ENCODE results near the gene LY6G5C. TPM values are rescaled to one million over a fixed set of nuclear protein-coding genes. Genes with fewer than 3 reads are reported as not detected.
A peak's percentile ranks its signal among the peaks of the same experiment; 100 is the strongest.

LY6G5C gene
- total and polyA plus RNA-seq, 2 of the 13 experiments (the other 11 are each of a cell fraction or from before 2014, with no cell fraction given): 0.33 to 0.55 TPM

GRCh38 chr6:31729979-31730630 lies 49.2 kb upstream of the LY6G5C start (continued):
- TF ChIP-seq ZFP36 (IDR thresholded peaks at IDR 0.05; ENCODE audit: borderline replicate concordance, low read depth, low read length, partially characterized antibody) (no peak), ZSCAN31 (CRISPR knock-in tag; IDR thresholded peaks at IDR 0.05; ENCODE audit: low read depth) (no peak; the same call in none of the 2 replicates), ATF7 (IDR thresholded peaks at IDR 0.05) (no peak), ATF7 (CRISPR knock-in tag; IDR thresholded peaks at IDR 0.05) (no peak; the same call in 1 of the 2 replicates), FIP1L1 (IDR thresholded peaks at IDR 0.05; ENCODE audit: borderline replicate concordance, insufficient read depth, low read depth, low read length) (peak; percentile 99; the same call in 1 of the 2 replicates), KLF16 (CRISPR knock-in tag; IDR thresholded peaks at IDR 0.05) (no peak), ISX (CRISPR knock-in tag; conservative IDR thresholded peaks at IDR 0.05) (no peak; the same call in 1 of the 2 replicates), ZNF710 (CRISPR knock-in tag; IDR thresholded peaks at IDR 0.05; ENCODE audit: borderline replicate concordance) (no peak), MYNN (CRISPR knock-in tag; IDR thresholded peaks at IDR 0.05; ENCODE audit: low read depth) (no peak; the same call in 1 of the 2 replicates), ZNF101 (CRISPR knock-in tag; IDR thresholded peaks at IDR 0.05; ENCODE audit: borderline replicate concordance, low read depth) (no peak), SMAD1 (CRISPR knock-in tag; IDR thresholded peaks at IDR 0.05; ENCODE audit: borderline replicate concordance, low read depth) (peak; percentile 26; the same call in 1 of the 2 replicates), NONO (IDR thresholded peaks at IDR 0.05) (no peak), NONO (CRISPR knock-in tag; conservative IDR thresholded peaks at IDR 0.05) (peak; percentile 75; the same call in 1 of the 2 replicates), HMG20B (CRISPR knock-in tag; conservative IDR thresholded peaks at IDR 0.05) (no peak), THYN1 (CRISPR knock-in tag; IDR thresholded peaks at IDR 0.05; ENCODE audit: borderline replicate concordance, low read depth) (no peak), EED (CRISPR knock-in tag; IDR thresholded peaks at IDR 0.05) (peak; percentile 91; the same call in 1 of the 2 replicates), PHB2 (IDR thresholded peaks at IDR 0.05; ENCODE audit: partially characterized antibody) (no peak), ZFX (CRISPR knock-in tag; IDR thresholded peaks at IDR 0.05; ENCODE audit: low read depth) (peak; percentile 28), NFE2L2 (IDR thresholded peaks at IDR 0.05; ENCODE audit: low read length) (no peak), HINFP (CRISPR knock-in tag; IDR thresholded peaks at IDR 0.05; ENCODE audit: low read depth) (0 out of 2 replicates have a peak, but pooled peaks have one; percentile 11), PAWR (CRISPR knock-in tag; IDR thresholded peaks at IDR 0.05; ENCODE audit: borderline replicate concordance) (no peak; the same call in 1 of the 2 replicates)
- TF ChIP-seq, protein P1, sequence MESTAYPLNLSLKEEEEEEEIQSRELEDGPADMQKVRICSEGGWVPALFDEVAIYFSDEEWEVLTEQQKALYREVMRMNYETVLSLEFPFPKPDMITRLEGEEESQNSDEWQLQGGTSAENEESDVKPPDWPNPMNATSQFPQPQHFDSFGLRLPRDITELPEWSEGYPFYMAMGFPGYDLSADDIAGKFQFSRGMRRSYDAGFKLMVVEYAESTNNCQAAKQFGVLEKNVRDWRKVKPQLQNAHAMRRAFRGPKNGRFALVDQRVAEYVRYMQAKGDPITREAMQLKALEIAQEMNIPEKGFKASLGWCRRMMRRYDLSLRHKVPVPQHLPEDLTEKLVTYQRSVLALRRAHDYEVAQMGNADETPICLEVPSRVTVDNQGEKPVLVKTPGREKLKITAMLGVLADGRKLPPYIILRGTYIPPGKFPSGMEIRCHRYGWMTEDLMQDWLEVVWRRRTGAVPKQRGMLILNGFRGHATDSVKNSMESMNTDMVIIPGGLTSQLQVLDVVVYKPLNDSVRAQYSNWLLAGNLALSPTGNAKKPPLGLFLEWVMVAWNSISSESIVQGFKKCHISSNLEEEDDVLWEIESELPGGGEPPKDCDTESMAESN (CRISPR knock-in tag; conservative IDR thresholded peaks at IDR 0.05): no peak
- TF ChIP-seq, protein P2, sequence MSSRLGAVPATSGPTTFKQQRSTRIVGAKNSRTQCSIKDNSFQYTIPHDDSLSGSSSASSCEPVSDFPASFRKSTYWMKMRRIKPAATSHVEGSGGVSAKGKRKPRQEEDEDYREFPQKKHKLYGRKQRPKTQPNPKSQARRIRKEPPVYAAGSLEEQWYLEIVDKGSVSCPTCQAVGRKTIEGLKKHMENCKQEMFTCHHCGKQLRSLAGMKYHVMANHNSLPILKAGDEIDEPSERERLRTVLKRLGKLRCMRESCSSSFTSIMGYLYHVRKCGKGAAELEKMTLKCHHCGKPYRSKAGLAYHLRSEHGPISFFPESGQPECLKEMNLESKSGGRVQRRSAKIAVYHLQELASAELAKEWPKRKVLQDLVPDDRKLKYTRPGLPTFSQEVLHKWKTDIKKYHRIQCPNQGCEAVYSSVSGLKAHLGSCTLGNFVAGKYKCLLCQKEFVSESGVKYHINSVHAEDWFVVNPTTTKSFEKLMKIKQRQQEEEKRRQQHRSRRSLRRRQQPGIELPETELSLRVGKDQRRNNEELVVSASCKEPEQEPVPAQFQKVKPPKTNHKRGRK (CRISPR knock-in tag; IDR thresholded peaks at IDR 0.05): no peak
